ENCODE results near the gene SETD7.

DNA sequence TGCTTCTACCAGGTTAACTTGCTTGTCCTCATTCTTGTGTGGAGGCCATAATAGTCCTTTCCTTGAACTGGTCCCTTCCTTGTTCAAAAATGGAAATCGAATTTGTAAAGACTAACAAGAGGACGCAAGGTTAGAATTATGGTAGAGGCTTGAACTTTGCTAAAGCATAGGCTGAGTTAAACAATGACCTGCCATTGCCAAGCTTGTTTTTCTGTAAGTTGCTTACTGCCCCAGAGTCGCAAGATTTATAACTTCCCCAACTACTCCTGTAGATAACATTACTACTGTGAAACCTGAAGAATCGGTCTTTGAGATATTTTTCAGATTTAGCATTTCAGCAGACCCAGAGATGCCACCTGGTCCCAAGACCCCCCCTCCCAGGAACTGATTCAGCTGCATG lies 56.8 kb downstream of the SETD7 start:
- TF ChIP-seq, protein P1, sequence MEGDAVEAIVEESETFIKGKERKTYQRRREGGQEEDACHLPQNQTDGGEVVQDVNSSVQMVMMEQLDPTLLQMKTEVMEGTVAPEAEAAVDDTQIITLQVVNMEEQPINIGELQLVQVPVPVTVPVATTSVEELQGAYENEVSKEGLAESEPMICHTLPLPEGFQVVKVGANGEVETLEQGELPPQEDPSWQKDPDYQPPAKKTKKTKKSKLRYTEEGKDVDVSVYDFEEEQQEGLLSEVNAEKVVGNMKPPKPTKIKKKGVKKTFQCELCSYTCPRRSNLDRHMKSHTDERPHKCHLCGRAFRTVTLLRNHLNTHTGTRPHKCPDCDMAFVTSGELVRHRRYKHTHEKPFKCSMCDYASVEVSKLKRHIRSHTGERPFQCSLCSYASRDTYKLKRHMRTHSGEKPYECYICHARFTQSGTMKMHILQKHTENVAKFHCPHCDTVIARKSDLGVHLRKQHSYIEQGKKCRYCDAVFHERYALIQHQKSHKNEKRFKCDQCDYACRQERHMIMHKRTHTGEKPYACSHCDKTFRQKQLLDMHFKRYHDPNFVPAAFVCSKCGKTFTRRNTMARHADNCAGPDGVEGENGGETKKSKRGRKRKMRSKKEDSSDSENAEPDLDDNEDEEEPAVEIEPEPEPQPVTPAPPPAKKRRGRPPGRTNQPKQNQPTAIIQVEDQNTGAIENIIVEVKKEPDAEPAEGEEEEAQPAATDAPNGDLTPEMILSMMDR (IDR thresholded peaks at IDR 0.05): no peak
- TF ChIP-seq EZH2 (IDR thresholded peaks at IDR 0.05): no peak

Measured in neural progenitor cell (in vitro differentiated cells).